HepG2 (cell line): ENCODE measurements around the gene LGALS9. TPM values are rescaled to one million over a fixed set of nuclear protein-coding genes. Genes with fewer than 3 reads are reported as not detected.

ENCODE experiments used
- KLF13 ChIP-seq: sonication (generic); formaldehyde crosslinking; IDR thresholded peaks from 2 replicates; pipeline ENCODE4 v1.4.0; 2020; ENCODE audit warnings: mild to moderate bottlenecking, missing genetic modification reagents
- MTA3 ChIP-seq: sonication (generic); formaldehyde crosslinking; IDR thresholded peaks from 2 replicates; pipeline ENCODE4 v1.4.0; 2020; ENCODE audit warnings: missing genetic modification reagents
- PAWR ChIP-seq: sonication (generic); formaldehyde crosslinking; IDR thresholded peaks from 2 replicates; pipeline ENCODE4 v1.4.0; 2020; ENCODE audit warnings: missing genetic modification reagents, mild to moderate bottlenecking, borderline replicate concordance
- POLR2G ChIP-seq: fragments of 200-400 bp; formaldehyde crosslinking; IDR thresholded peaks from 2 replicates; pipeline ENCODE4 v1.6.1; 2018; ENCODE audit warnings: mild to moderate bottlenecking, low read depth, low read length, moderate library complexity
- TP53 ChIP-seq: sonication (generic); formaldehyde crosslinking; conservative IDR thresholded peaks from 2 replicates; pipeline ENCODE4 v1.4.0; 2020; ENCODE audit warnings: missing genetic modification reagents
- ZNF343 ChIP-seq: sonication (generic); formaldehyde crosslinking; IDR thresholded peaks from 2 replicates; pipeline ENCODE4 v1.4.0; 2020; ENCODE audit warnings: mild to moderate bottlenecking, missing genetic modification reagents
- ZNF430 ChIP-seq: sonication (generic); formaldehyde crosslinking; IDR thresholded peaks from 2 replicates; pipeline ENCODE4 v1.9.0; 2021; ENCODE audit warnings: mild to moderate bottlenecking, missing genetic modification reagents
- ZNF841 ChIP-seq: sonication (generic); formaldehyde crosslinking; IDR thresholded peaks from 2 replicates; pipeline ENCODE4 v1.8.1; 2023; ENCODE audit warnings: missing genetic modification reagents, borderline replicate concordance
- polyA plus RNA-seq, 8 experiments: library from polyadenylated mRNA; depleted of rRNA in 3 of 8; stranded (reverse) in 7 of 8; unstranded in 1 of 8; fragments of >200 nt; fragmentation: Illumina TruSeq in 4 of 8; extraction: Trizol in 4 of 8; gene quantifications; 2 replicates each; pipeline versions ENCODE4 v1.2.1 to v1.2.3, GENCODE V29; 2011 to 2016; ENCODE audit warnings: low read depth in 4 of 8, missing spikeins in 1 of 8, mixed read lengths in 1 of 8; ENCODE audit not compliant: insufficient read depth in 1 of 8
- total RNA-seq, 5 experiments: library from RNA; depleted of rRNA; stranded (reverse); fragments of >200 nt; fragmentation: Illumina TruSeq; extraction: Trizol; gene quantifications; 2 replicates each; pipeline ENCODE4 v1.2.3, GENCODE V29; 2016; ENCODE audit warnings: low read depth in 1 of 5
- TF ChIP-seq, protein P1 (sequence below), 2 experiments: IDR thresholded peaks; 2 replicates each; pipeline ENCODE4 v1.6.1; 2011 to 2012; ENCODE audit warnings: low read length in 2 of 2, borderline replicate concordance in 1 of 2, low read depth in 1 of 2, mild to moderate bottlenecking in 1 of 2, moderate library complexity in 1 of 2
- TF ChIP-seq, protein P2 (sequence below): sonication (generic); formaldehyde crosslinking; IDR thresholded peaks from 2 replicates; pipeline ENCODE4 v1.4.0; 2020; ENCODE audit warnings: missing genetic modification reagents
- TF ChIP-seq, protein P3 (sequence below): sonication (generic); formaldehyde crosslinking; IDR thresholded peaks from 2 replicates; pipeline ENCODE4 v1.4.0; 2020; ENCODE audit warnings: missing genetic modification reagents

Gene LGALS9
- total and polyA plus RNA-seq, 2 of the 13 experiments (the other 11 are each of a cell fraction or from before 2014, with no cell fraction given): 0.40 to 1.4 TPM

DNA sequence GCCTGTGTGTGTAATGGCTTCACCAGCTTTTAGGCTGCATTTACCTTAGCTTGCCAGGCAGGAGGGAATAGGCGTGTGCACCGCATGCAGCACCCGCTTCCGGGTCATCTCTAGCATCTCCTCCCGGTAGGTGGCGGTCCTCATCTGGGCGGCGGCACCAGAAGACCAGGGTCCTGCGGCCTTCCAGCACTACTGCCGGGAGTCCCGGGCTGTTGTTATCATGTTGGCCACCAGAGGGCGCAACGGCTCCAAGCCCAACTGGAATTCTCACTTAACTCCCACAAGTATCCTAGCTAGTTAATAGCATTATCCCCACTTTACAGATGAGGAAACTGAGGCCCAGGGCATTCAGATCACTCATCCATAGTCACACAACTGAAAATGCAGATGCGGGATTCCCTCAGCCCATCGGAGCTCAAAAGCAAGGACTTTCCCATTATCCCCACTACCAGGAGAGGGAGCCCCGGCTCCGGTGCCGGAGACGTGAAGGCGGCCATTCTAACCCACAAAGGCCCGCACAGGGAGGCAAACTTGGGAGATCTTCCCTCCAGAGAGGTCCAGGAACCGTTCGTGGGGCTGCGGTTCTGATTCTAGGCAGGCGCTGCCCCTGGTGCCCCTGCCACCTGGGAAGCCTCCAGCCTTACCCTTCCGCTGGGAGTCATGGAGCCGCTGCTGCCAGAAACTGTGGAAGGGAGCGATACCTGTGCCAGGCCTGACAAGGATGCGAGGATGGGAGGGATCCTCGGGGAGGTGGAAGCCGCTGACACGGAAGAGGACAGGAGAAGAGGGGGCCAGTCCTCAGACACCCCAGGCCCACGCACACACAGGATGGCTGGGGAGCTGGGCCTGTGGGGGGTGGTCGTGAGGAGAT, 23.9 kb downstream of the LGALS9 start (continued):
- TF ChIP-seq, protein P1, sequence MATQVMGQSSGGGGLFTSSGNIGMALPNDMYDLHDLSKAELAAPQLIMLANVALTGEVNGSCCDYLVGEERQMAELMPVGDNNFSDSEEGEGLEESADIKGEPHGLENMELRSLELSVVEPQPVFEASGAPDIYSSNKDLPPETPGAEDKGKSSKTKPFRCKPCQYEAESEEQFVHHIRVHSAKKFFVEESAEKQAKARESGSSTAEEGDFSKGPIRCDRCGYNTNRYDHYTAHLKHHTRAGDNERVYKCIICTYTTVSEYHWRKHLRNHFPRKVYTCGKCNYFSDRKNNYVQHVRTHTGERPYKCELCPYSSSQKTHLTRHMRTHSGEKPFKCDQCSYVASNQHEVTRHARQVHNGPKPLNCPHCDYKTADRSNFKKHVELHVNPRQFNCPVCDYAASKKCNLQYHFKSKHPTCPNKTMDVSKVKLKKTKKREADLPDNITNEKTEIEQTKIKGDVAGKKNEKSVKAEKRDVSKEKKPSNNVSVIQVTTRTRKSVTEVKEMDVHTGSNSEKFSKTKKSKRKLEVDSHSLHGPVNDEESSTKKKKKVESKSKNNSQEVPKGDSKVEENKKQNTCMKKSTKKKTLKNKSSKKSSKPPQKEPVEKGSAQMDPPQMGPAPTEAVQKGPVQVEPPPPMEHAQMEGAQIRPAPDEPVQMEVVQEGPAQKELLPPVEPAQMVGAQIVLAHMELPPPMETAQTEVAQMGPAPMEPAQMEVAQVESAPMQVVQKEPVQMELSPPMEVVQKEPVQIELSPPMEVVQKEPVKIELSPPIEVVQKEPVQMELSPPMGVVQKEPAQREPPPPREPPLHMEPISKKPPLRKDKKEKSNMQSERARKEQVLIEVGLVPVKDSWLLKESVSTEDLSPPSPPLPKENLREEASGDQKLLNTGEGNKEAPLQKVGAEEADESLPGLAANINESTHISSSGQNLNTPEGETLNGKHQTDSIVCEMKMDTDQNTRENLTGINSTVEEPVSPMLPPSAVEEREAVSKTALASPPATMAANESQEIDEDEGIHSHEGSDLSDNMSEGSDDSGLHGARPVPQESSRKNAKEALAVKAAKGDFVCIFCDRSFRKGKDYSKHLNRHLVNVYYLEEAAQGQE (IDR thresholded peaks at IDR 0.05; ENCODE audit: borderline replicate concordance in 1 of 2, low read depth in 1 of 2, low read length in 2 of 2): no peak
- TF ChIP-seq, protein P2, sequence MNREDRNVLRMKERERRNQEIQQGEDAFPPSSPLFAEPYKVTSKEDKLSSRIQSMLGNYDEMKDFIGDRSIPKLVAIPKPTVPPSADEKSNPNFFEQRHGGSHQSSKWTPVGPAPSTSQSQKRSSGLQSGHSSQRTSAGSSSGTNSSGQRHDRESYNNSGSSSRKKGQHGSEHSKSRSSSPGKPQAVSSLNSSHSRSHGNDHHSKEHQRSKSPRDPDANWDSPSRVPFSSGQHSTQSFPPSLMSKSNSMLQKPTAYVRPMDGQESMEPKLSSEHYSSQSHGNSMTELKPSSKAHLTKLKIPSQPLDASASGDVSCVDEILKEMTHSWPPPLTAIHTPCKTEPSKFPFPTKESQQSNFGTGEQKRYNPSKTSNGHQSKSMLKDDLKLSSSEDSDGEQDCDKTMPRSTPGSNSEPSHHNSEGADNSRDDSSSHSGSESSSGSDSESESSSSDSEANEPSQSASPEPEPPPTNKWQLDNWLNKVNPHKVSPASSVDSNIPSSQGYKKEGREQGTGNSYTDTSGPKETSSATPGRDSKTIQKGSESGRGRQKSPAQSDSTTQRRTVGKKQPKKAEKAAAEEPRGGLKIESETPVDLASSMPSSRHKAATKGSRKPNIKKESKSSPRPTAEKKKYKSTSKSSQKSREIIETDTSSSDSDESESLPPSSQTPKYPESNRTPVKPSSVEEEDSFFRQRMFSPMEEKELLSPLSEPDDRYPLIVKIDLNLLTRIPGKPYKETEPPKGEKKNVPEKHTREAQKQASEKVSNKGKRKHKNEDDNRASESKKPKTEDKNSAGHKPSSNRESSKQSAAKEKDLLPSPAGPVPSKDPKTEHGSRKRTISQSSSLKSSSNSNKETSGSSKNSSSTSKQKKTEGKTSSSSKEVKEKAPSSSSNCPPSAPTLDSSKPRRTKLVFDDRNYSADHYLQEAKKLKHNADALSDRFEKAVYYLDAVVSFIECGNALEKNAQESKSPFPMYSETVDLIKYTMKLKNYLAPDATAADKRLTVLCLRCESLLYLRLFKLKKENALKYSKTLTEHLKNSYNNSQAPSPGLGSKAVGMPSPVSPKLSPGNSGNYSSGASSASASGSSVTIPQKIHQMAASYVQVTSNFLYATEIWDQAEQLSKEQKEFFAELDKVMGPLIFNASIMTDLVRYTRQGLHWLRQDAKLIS: no peak
- TF ChIP-seq ZNF841 (CRISPR knock-in tag) (no peak), TP53 (CRISPR knock-in tag) (no peak), MTA3 (CRISPR knock-in tag) (no peak), POLR2G (no peak), PAWR (no peak), ZNF343 (no peak), ZNF430 (no peak), KLF13 (CRISPR knock-in tag) (no peak)
- TF ChIP-seq, protein P3, sequence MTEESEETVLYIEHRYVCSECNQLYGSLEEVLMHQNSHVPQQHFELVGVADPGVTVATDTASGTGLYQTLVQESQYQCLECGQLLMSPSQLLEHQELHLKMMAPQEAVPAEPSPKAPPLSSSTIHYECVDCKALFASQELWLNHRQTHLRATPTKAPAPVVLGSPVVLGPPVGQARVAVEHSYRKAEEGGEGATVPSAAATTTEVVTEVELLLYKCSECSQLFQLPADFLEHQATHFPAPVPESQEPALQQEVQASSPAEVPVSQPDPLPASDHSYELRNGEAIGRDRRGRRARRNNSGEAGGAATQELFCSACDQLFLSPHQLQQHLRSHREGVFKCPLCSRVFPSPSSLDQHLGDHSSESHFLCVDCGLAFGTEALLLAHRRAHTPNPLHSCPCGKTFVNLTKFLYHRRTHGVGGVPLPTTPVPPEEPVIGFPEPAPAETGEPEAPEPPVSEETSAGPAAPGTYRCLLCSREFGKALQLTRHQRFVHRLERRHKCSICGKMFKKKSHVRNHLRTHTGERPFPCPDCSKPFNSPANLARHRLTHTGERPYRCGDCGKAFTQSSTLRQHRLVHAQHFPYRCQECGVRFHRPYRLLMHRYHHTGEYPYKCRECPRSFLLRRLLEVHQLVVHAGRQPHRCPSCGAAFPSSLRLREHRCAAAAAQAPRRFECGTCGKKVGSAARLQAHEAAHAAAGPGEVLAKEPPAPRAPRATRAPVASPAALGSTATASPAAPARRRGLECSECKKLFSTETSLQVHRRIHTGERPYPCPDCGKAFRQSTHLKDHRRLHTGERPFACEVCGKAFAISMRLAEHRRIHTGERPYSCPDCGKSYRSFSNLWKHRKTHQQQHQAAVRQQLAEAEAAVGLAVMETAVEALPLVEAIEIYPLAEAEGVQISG (CRISPR knock-in tag): peak; percentile 79; the same call in 1 of the 2 replicates
